ENCODE data around the gene ZNF611. TPM values are rescaled to one million over a fixed set of nuclear protein-coding genes. Genes with fewer than 3 reads are reported as not detected.
A peak's percentile ranks its signal among the peaks of the same experiment; 100 is the strongest.

ZNF611 gene
- total and polyA plus RNA-seq, 9 of the 15 experiments (the other 6 are each of a cell fraction or from before 2014, with no cell fraction given), result 3.7 to 29.6 (median 12.8) TPM

- H3K4me2 ChIP-seq (ENCODE audit: insufficient read depth, low read length), result peak overlapping the region; percentile 84
- peaks cover 22 to 39% of the 10 kb centered on the region in 2 experiments for H3K4me1 ChIP-seq (replicated peaks in 1 of 2; ENCODE audit: control insufficient read depth in 2 of 2, insufficient read depth in 2 of 2, low read length in 2 of 2)
- H3K9ac ChIP-seq (ENCODE audit: insufficient read depth in 1 of 2, low read depth in 2 of 2, low read length in 2 of 2), result peak overlapping the region; percentile 80 to 98
- H3K79me2 ChIP-seq (ENCODE audit: control insufficient read depth, insufficient read depth, low read length), result peaks cover 43% of the 10 kb centered on the region
- CTCF ChIA-PET (ENCODE audit: low intra/inter-chr PET ratio), result no interaction called here
- H4K20me1 ChIP-seq (replicated peaks; ENCODE audit: control insufficient read depth, insufficient read depth, low read length), result no peaks in the 10 kb centered on the region
- in situ Hi-C loops (cut with MboI) (no loop called here), intact Hi-C loops (cut with micrococcal nuclease) (loop anchor here (10.0 kb wide), 1 partner anchor 166 kb away; the partner anchor contains the start of gene ZNF808)
- H3K27me3 ChIP-seq (ENCODE audit: control insufficient read depth in 2 of 2, insufficient read depth in 2 of 2, low read length in 2 of 2), result no peaks in the 10 kb centered on the region
- DNase-seq (ENCODE audit: extremely low read depth in 1 of 4, low spot score in 3 of 4) (peak; percentile 92 to 96 (median 94)), FAIRE-seq (peak; percentile 56), ATAC-seq (peak; percentile 95)
- peak overlapping the region; percentile 93 for H2AFZ ChIP-seq (ENCODE audit: low read depth, low read length)
- H3K9me1 ChIP-seq (ENCODE audit: control insufficient read depth, insufficient read depth, low read length), result no peaks in the 10 kb centered on the region
- H3K9me3 ChIP-seq (replicated peaks; ENCODE audit: control insufficient read depth, insufficient read depth, low read depth, low read length), result peaks cover 3% of the 10 kb centered on the region; the same call in 1 of the 2 replicates
- WGBS (ENCODE audit: insufficient coverage, low coverage, missing lambda C conversion rate), result 1% methylated on average over 44 of the region's 47 CpGs
- TSS peak; percentile 96 for BruUV-seq (replicated peaks)
- H3K36me3 ChIP-seq (ENCODE audit: control insufficient read depth, insufficient read depth, low read length), result peaks cover 8% of the 10 kb centered on the region; the same call in 1 of the 3 replicates
- peak overlapping the region; percentile 94 for H3K27ac ChIP-seq (ENCODE audit: extremely low read depth, low read depth, low read length)
- H3K4me3 ChIP-seq, result peak overlapping the region; percentile 60
- POLR2A ChIA-PET, result interaction anchor here (0.7 kb wide), 3 partner anchors 9 to 35 kb away, joined by 3 to 5 read pairs (median 3); no protein-coding TSS in a partner anchor
- no peak for TF ChIP-seq USF1 (CRISPR knock-in tag; IDR thresholded peaks at IDR 0.05)
- TF ChIP-seq GTF2F1 (IDR thresholded peaks at IDR 0.05; ENCODE audit: low read depth, low read length), result no peak
- no peak for TF ChIP-seq SETDB1 (IDR thresholded peaks at IDR 0.05; ENCODE audit: low read length)
- TF ChIP-seq STAT5A (IDR thresholded peaks at IDR 0.05; ENCODE audit: borderline replicate concordance, low read length), result no peak
- no peak for TF ChIP-seq ZNF551 (CRISPR knock-in tag; IDR thresholded peaks at IDR 0.05)
- no peak for TF ChIP-seq C11orf30 (IDR thresholded peaks at IDR 0.05; ENCODE audit: low read depth)
- no peak for TF ChIP-seq ZNF239 (CRISPR knock-in tag; IDR thresholded peaks at IDR 0.05)
- peak; percentile 42 to 54; a peak in 1 of 4 replicates for TF ChIP-seq MAZ (CRISPR knock-in tag; conservative IDR thresholded peaks at IDR 0.05 in 1 of 2, IDR thresholded peaks at IDR 0.05 in 1 of 2)
- TF ChIP-seq ZEB2 (IDR thresholded peaks at IDR 0.05), result peak; percentile 18; the same call in 1 of the 2 replicates
- TF ChIP-seq SNIP1 (IDR thresholded peaks at IDR 0.05; ENCODE audit: low read depth), result 0 out of 2 replicates have a peak, but pooled peaks have one; percentile 25
- peak; percentile 68; the same call in 1 of the 2 replicates for TF ChIP-seq SMARCA4 (IDR thresholded peaks at IDR 0.05)
- no peak for TF ChIP-seq RHOXF2B (CRISPR knock-in tag; conservative IDR thresholded peaks at IDR 0.05)
- no peak for TF ChIP-seq NEUROD1 (IDR thresholded peaks at IDR 0.05; ENCODE audit: borderline replicate concordance, low read depth, low read length, partially characterized antibody)
- no peak for TF ChIP-seq MEF2D (tag; conservative IDR thresholded peaks at IDR 0.05; ENCODE audit: low read depth)
- peak; percentile 57 for TF ChIP-seq SPI1 (IDR thresholded peaks at IDR 0.05; ENCODE audit: borderline replicate concordance, low read depth, low read length)
- no peak for TF ChIP-seq NR4A1 (CRISPR knock-in tag; IDR thresholded peaks at IDR 0.05)
- TF ChIP-seq NR4A1 (tag; IDR thresholded peaks at IDR 0.05), result no peak
- TF ChIP-seq L3MBTL2 (IDR thresholded peaks at IDR 0.05), result peak; percentile 97
- TF ChIP-seq EP300 (IDR thresholded peaks at IDR 0.05; ENCODE audit: low read length), result no peak
- TF ChIP-seq POLR2A (conservative IDR thresholded peaks at IDR 0.05), result peak; percentile 86
These were observed 44.3 kb downstream of the ZNF611 start for GRCh38 chr19:52690369-52691214.

Measured in K562 (cell line).